GM13976 (cell line): ENCODE data around the gene SMIM22.

Experiments
- DNase-seq: peaks from one replicate; pipeline ENCODE4 v3.0.0; 2012; ENCODE audit warnings: low spot score
- in situ Hi-C: fragments of 300-500 bp; cut with MboI; formaldehyde crosslinking; loops from one replicate; pipeline ENCODE4 v1.12.0; 2022; ENCODE audit warnings: low sequenced_read_pairs, mixed read lengths, inconsistent platforms; ENCODE audit not compliant: unreplicated experiment
- TF ChIP-seq, protein P1 (sequence below): IDR thresholded peaks from 2 replicates; pipeline ENCODE4 v1.5.1; 2012; ENCODE audit warnings: borderline replicate concordance, mild to moderate bottlenecking; ENCODE audit not compliant: insufficient read depth; ENCODE audit errors: extremely low read depth, missing control alignments, control extremely low read depth

SMIM22 gene

DNA sequence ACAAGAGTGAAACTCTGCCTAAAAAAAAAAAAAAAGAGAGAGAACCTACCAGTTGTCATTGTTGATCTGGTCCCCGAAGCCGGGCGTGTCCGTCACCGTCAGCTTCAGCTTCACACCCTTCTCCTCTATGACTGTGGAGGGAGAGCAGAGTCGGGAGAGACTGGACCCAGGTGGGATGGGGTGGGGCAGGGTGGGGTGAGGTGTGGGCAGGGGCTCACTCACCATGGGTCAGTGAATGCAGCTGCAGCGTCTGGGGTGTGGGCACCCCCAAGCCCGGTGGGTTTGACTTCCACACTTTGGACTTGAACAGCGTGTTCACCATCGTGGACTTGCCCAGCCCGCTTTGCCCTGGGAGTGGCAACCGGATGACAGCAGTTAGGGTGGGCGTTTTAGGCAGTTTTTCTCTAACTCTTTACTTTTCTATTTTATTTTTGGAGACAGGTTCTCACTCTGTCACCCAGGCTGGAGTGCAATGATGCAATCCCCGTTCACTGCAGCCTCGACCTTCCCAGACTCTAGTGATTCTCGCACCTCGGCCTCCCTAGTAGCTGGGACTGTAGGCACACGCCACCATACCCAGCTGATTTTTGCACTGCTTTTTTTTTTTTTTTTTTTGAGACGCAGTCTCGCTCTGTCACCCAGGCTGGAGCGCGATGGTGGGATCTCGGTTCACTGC lies 9.3 kb upstream of the SMIM22 start:
- TF ChIP-seq, protein P1, sequence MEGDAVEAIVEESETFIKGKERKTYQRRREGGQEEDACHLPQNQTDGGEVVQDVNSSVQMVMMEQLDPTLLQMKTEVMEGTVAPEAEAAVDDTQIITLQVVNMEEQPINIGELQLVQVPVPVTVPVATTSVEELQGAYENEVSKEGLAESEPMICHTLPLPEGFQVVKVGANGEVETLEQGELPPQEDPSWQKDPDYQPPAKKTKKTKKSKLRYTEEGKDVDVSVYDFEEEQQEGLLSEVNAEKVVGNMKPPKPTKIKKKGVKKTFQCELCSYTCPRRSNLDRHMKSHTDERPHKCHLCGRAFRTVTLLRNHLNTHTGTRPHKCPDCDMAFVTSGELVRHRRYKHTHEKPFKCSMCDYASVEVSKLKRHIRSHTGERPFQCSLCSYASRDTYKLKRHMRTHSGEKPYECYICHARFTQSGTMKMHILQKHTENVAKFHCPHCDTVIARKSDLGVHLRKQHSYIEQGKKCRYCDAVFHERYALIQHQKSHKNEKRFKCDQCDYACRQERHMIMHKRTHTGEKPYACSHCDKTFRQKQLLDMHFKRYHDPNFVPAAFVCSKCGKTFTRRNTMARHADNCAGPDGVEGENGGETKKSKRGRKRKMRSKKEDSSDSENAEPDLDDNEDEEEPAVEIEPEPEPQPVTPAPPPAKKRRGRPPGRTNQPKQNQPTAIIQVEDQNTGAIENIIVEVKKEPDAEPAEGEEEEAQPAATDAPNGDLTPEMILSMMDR, result no peak
- in situ Hi-C loops, result no loop called here
- no peak for DNase-seq

DNA sequence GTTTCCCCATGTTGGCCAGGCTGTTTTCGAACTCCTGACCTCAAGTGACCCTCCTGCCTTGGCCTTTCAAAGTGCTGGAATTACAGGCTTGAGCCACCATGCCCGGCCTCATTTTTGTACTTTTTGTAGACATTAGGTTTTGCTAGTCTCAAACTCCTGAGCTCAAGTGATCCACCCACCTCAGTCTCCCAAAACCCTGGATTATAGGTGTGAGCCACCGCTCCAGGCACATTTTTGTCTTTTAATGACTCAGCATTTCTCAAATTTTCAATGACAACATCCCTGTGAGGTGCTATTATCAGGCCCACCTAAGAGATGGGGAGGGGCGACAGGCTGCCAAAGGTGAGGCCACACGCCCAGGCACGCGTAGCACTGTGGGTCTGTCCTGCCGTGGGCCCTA lies 8.1 kb upstream of the SMIM22 start:
- no peak for DNase-seq
- in situ Hi-C loops, result no loop called here
- TF ChIP-seq, protein P1, result no peak

DNA sequence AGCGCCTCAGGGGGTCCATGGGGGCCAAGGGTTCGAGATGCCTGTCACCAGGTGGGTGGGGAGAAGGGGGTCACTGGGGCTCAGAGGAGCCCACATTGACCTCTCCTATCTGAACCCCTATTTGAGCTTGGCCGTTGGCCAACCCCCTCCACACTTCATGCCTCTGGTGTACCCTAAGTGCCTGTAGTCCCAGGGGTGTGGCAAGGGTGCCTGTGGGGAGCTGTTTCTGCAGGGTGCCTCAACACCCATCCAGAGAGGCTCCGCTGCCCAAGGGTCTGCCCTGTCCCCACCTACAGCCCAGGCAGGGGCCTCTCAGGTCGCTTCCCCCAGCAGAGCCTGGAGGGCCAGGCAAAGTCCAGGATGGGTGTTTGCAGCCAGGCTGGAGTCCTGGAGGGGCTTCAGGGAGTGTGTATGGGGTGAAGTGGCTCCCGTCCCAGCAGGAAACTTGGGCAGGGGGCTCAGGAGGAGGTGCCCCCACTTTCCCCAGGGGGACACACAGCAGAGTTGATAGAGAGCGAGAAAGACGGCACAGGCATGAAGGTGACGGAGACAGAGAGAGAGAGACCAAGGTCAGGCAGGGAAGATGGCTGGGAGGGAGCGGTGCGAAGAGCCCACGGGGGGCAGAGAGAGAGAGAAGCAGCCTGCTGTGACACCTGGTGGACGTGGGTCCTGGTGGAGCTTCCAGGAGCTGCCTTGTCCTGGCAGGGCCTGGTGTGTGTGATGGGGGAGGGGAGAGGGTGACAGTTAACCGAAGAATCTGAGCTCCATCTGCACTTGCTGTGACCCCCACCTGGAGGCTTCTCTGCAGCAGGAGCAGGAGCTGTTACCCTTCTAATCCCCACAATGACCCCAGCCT lies 7.3 kb upstream of the SMIM22 start, which contains the start of gene SEPTIN12:
Gene SEPTIN12, minus strand, starts transcription at position 719 of the 856 bp plus-strand sequence. Its CDS starts 700 bp downstream, at position 19.
- in situ Hi-C loops, result no loop called here
- no peak for DNase-seq
- TF ChIP-seq, protein P1, result no peak

DNA sequence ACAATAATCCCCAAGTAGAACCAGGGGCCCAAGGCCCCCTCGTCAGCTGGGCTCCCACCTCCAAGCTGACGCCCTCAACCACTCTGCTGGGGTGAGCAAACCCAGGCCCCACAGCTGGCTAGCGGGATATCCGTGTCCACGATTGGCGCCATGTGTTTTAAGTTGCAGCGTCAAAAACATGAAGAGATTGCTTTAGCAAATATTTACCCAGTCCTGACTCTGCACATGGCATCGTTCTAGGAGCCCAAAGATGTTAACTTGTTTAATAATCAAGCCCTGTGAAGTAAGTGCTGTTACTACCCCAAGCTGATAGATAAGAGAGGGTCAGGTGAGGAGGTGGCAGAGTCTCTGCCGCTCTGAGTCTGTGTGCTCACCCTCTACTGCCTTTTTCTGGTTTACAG lies 6.7 kb upstream of the SMIM22 start:
- no peak for DNase-seq
- TF ChIP-seq, protein P1, result no peak
- in situ Hi-C loops, result no loop called here

DNA sequence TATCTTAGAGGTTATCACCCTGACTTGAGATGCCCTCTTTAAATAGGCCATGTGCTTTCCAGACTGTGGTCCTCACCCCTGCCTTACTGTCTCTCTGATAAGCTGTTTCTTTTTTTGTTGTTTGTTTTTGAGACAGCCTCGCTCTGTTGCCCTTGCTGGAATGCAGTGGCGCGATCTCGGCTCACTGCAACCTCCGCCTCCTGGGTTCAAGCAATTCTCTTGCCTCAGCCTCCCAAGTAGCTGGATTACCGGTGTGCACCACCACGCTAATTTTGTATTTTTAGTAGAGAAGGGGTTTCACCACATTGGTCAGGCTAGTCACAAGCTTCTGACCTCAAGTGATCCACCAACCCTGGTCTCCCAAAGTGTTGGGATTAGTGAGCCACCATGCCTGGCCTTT lies 6.3 kb upstream of the SMIM22 start:
- no peak for DNase-seq
- in situ Hi-C loops, result no loop called here
- TF ChIP-seq, protein P1, result no peak

DNA sequence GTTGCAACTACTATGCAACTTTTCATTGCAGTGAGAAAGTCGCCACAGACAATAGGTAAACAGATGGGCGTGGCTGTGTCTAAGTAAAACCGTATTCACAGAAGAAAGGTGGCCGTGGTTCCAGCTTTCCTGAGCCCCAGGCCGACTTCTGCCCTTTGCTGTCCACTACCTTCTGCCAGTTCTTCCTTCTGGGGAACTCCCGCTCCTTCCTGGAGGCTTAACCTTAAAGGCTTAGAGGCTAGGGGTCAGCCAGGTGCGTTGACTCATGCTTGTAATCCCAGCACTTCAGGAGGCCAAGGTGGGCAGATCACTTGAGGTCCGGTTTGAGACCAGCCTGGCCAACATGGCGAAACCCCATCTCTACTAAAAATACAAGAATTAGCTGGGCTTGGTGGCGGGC lies 4.9 kb upstream of the SMIM22 start:
- DNase-seq, result no peak
- TF ChIP-seq, protein P1, result no peak
- in situ Hi-C loops, result no loop called here
